Activated CD8-positive, alpha-beta memory T cell treated with anti-CD3 and anti-CD28 coated beads, Interleukin-2, amount 50 U/mL, for 1 hour (primary cell): ENCODE measurements around the gene IL17D.
A peak's percentile ranks its signal among the peaks of the same experiment; 100 is the strongest.

ENCODE experiments used
- DNase-seq: peaks from one replicate; pipeline ENCODE4 v3.0.0-alpha.2; 2020; ENCODE audit errors: extremely low read depth

IL17D gene

DNA sequence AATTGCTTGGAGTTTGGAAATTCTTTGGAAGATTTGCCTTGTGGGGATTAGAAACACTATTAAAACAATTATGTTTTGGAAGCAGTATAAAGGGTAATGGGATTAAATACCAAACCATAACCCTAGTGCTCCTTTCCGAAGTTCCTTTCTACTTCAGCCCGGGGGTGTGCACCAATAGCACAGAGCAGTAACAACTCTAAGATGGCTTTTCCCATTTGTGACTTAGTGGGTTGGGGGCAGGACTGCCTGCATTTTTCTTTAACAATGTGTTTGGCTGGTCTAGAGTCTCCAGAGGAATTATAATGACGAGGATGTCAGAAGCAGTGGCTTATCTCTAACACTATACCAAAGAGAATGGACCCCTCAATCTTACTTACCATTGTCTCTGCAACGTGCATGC, 11.9 kb upstream of the IL17D start:
- DNase-seq: no peak

DNA sequence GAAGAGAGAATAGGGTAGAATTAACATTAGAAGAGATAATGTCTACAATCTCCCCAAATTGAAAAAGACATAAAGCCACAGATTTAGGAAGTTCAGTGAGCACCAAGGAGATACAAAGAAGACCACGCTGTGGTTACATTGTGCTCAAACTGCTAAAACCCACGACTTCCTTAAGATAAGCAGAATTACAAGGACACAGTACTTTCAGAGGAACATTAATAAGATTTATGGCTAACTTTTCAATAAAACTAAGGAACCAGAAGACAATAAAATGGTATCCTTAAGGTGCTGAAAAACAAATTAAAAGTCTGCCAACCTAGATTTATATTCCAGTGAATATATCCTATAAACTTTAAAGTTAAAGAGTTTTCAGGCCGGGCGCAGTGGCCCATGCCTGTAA, 7.4 kb upstream of the IL17D start:
- DNase-seq: no peak

DNA sequence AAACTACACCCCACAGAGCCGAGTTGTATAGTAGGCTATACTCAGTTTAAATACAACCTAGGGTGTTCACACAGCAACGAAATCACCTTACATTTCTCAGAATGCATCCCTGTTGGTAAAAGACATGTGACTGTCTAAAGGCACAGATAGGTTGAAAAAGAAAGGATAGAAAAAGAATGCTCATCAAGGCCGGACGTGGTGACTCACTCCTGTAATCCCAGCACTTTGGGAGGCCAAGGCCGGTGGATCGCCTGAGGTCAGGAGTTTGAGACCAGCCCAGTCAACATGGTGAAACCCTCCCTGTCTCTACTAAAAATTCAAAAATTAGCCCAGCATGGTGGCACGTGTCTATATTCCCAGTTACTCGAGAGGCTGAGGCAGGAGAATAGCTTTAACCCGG, 3.8 kb upstream of the IL17D start:
- no peak for DNase-seq

DNA sequence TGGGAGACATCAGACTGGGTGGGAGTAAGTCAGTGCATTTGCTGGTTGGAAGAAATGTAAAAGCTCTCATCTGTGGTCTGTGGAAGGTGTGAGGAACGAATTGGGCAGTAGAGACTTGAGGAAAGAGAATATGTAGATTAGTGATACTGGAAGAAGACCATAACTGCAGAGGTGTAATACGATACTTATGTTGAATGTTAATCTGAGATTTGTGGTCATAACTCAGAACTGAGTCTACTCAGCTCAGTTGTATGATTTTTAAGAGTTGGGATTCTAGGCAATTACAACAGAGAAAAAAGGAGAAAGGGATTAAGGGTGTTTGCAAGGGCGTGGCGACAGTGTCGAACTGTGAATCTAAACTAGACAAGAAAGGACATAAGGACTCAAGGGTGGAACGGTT, 3.2 kb upstream of the IL17D start:
- DNase-seq: no peak

DNA sequence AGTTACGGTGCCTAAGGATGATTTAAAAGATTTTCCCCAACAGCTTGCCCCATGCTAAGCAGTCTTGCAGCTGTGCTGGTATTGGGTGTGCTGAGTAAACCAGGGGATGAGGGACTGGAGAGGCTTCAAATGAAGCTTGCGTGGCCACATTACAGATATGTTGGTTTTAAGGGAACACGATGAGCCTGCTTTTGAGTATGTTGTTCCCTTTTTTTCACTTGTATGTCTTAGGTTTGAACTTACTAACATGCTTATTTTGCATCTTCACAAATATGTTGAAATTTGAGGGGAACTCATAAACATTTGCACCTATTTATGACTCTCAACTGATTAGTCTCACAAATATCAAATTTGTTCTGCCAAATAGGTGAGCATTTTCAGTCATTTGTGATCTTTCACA, 2.0 kb upstream of the IL17D start:
- no peak for DNase-seq

DNA sequence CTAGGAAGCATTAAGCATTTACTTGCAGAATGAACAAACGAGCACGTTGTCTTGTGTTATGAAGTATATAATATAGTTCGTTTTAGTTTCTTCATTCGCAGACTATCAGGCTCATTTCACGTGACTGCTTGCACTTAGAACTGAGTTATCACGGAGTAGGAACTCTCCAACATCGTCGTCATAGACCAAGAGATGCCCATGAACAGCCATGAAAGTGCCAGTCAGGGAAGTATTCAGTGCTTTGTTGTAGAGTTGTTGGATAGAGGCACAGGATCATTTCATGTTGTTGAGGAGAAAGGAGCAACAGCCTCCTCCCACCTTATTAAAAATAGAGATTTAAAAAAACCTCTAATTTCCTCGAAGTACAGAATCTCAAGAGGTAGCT, 977 bp upstream of the IL17D start:
- DNase-seq: no peak

DNA sequence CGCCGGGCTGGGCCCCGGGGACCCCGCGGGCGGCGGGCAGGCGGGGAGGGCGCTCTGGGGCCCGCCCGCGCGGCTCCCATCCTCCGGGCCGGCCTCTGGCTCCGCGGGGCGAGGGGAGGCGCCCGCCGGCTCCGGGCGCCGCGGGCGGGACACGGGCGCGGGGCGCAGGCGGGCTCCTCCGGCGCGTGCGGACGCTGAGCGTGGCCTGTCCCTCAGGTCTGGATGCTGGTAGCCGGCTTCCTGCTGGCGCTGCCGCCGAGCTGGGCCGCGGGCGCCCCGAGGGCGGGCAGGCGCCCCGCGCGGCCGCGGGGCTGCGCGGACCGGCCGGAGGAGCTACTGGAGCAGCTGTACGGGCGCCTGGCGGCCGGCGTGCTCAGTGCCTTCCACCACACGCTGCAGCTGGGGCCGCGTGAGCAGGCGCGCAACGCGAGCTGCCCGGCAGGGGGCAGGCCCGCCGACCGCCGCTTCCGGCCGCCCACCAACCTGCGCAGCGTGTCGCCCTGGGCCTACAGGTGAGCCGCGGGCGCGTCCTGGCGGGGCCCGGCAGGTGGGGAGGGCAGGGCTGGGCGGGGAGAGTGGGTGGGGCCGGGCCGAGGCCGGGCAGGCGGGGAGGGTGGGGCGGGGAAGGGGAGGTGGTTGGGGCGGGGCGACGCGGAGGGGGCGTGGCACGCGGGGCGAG, 420 bp downstream of the IL17D start:
- DNase-seq: peak; percentile 25

DNA sequence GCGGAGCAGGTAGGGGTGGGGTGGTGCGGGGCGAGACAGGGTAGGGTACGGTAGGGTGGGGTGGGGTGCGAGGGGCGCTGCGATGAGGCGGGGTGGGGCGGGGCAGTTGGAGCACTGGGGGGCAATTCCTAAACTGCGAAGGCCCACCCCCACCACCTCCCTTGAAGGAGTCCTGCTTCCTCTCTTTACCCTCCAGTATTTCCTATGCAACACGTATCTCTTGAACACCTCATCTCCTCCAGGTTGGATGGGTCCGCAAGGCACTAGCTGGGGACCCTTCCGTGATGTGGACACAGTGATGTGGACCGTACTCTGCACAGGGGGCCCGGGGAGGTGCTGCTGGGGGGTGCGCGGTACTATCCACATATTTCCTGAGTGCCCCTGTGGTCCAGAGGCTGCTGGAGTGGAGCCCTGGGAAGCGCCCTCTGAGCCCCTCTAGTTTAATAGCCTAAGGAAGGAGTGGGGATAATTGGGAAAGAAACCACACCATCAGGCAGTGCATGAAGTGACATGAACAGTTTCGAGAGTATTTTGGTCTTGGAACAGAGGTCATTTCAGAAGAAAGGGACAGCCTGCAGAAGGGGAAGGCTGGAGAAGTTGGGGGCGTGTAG, 1.1 kb downstream of the IL17D start:
- DNase-seq: no peak

DNA sequence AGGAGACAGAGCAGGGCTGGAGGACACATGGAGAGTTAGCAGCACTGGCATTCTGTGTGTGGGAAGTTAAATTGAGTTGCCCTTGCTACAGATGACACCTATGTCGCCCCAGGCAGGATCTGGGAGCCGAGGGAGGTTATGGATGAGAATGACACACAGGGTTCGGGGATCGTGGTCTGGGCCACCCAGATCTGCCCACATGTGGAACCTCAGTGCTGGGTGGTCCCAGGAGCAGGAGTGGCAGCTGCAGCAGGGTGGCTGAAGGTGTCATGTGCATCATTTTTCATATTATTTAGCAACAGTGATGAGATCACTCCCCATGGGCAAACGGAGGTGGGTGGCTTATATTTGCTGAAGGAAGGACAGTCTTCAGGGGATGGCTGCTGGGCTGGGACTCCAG, 3.2 kb downstream of the IL17D start:
- no peak for DNase-seq

DNA sequence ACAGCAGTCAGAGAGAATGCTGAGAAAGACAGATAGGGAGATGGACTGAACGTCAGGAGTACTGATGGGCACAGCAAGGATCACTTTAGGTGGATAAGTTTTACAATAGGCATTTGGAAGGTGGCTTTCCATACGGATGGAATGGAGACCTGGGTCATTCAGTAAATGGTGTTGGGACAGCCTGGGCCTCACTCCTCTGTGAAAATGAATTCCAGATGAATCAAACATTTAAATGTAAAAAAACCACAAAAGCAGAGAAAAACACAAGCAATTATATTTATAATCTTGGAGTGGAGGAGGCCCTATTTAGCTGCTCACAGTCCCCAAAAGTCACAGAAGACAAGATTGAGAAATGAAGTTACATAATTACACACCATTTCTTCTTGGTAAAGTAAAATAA, 4.7 kb downstream of the IL17D start:
- DNase-seq: no peak

DNA sequence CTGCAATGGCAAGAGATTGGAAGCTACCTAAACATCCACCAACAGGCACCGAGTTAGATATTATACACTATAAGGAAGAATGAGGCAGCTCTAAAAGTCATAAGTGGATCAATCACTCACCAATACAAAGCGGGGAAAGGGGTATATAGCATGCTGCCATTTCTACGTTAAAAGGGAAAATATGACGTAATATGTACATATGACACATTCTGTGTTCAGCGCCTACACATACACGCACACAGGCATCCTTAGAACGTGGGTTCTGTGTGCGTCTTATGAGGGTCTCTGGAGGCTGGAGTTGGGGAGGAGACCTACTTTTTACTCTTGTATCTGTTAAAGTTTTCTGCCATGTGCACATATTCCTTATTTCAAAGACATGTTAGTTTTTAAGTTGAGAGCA, 5.9 kb downstream of the IL17D start:
- no peak for DNase-seq

DNA sequence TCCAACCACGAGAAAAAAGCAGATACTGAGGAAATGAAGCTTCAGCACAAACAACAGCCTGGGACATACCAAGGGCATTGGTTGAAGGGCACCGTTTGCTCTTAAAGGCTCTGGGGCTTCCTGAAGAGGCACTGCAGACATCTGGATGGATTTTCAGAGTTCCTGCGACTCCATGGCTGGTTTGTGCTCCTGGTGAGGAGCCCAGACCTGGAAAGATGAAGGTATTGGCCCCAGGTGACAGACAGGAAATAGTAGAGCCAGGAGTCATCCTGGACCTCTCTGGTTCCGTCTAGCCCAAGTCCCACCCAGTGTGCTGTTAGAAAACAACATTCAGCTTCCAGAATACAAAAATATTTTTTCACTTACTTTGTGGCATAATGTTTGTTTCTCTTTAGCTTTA, 6.3 kb downstream of the IL17D start:
- no peak for DNase-seq

DNA sequence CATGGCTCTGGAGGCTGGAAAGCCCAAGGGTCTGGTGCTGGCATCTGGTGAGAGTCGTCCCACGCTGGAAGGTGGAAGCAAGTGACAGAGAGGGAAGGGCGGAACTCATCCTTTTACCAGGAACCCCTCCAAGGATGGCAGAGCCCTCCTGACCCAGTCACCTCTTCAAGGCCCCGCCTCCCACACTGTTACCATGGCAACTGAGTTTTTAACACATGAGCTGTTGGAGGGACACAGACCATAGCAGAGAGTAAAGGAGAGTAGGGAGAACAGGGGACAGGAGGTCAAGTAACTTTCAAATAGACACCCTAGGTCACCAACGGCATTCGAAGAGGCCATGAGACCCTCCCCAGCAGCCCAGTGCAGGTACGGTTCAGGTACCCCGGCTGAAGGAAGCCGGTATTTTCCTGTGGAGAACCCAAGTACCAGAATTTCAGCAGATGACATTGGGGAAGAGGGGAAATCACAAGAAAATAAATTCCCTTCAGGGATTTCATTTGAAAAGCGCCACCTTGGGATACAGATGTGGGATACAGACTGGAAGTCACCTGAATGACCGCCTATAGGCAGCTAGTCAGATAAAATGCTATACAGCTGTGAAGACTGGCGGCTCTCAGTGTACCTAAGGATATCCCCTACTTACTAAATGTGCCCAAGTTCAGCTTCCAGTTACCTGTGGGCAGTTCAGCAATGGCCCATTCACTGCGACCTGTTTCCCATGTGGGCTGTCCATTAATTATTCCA, 8.0 kb downstream of the IL17D start:
- DNase-seq: no peak

DNA sequence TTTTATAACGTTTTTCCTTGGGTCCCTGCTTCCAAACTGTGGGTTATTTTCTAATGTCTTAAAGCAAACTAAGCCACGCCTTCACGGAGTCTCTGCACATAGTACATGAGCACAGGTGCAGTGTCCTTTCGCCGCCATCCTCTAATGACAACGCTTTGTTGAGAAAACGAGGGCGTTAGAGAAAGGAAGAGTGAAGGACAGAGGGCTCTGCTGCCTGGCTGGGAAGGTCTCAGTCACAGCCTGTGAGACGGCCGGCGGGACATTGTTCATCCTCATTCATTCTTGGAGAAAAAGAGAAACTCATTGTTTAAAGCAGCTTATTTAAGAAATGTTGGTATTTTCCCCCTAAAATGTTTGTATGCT, 9.5 kb downstream of the IL17D start:
- DNase-seq: no peak

DNA sequence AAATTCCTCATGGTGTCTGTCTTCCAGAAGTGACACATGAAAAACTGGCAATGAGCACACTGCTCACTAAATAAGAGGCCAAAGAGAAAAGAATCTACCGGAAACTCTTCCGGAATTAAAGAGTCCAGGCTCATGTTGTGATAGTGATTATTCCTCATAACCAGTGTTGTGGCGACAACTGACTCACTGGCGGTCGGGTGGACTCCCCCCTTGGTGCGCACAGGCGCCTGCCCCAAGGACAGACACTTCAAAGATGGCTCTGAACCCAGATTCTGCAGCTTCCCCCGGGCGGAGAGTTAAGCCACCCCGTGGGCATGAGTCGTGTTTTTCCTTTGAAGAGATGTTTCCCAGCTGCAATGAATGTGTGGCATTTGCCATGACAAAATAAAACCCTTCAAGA, 10.3 kb downstream of the IL17D start:
- DNase-seq: no peak

DNA sequence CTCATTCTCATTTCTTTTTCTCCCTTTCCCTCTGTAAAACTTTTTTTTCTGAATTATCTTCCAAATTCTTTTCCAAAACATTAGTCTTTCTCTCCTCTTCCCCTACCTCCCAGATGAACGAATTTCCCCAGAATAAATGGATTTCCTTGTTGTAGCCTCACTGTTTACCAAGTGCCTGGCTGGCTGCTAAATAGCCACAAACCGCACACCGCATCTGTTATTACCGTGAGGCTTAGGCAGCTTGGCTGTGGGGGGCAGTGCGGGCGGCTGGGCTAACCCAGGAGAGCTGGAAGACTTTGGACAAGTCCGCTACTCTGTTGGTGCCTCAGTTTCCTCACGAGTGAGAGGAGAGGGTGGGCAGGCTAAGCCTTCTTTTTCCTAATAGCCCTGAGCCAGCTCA, 10.7 kb downstream of the IL17D start:
- DNase-seq: no peak

DNA sequence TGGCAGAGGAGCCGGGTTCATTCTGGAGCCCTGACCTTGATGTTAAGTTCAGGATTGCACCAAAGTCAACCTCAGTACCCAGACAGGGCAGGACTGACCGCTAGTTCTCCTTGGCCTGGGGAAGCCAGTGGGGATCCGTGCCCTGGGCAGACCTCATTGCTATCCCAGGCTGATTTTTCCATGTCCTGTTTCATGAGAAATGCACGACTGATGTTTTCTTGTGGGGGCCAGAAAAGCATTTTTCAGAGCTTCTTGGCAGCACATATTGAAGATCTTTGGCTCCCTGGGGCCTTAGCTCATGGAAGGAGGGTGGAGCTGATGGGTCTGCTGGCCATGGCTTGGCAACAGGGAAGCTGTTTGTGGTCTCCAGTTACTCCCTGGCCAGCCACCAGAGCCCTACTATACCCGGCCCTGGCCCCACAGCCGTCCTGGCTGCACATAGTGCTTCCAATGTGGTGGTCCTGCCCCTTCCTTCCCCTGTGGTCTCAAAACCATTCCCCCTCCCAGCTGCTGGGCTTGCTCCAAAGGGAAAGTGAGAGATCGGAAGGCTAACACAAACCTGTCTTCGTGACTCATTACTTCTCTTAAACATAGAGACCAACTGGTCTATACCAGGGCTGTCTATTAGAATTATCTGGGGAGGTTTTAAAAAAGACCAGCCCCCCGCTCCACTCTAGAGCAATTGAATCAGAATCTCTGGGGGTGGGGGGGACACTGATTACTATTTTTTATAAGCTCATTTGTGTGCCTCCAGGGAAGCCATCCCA, 11.2 kb downstream of the IL17D start:
- no peak for DNase-seq

DNA sequence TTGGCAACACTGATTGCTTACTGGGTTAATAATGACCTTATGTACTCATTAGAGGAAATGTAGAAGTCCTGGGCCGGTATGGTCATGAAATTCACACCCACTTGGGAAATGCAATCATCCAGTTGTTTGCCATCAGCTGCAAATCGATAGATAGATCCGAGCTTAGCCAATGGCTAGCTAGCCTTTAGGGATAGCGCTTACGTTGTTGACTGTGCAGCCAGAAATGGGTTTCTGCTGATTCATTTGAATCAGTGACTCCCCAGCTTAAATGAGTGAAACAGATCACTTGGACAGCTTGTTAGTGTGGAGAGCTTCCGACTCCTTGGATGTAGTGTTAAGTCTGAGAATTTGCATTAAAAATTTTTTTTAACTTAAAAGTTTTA, 11.8 kb downstream of the IL17D start:
- no peak for DNase-seq

DNA sequence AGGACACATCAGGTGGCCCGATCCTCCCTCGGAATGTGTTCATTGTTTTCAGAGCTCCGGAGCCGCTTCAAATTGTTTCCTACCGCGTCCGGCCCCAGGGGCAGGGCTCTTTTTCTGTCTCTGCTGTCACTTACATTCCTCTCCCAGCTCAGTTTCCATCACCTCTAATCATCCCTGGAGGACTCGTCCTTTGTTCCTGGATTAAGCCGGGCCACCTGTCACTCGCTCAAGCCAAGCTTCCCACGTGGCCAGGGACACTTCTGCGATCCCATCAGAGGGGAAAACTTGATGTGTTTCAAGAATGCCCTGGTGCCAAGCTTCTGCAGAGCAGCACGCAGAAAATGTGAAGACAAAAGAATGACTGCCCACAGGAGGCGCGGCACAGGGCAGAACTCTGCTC, 13.5 kb downstream of the IL17D start:
- no peak for DNase-seq

DNA sequence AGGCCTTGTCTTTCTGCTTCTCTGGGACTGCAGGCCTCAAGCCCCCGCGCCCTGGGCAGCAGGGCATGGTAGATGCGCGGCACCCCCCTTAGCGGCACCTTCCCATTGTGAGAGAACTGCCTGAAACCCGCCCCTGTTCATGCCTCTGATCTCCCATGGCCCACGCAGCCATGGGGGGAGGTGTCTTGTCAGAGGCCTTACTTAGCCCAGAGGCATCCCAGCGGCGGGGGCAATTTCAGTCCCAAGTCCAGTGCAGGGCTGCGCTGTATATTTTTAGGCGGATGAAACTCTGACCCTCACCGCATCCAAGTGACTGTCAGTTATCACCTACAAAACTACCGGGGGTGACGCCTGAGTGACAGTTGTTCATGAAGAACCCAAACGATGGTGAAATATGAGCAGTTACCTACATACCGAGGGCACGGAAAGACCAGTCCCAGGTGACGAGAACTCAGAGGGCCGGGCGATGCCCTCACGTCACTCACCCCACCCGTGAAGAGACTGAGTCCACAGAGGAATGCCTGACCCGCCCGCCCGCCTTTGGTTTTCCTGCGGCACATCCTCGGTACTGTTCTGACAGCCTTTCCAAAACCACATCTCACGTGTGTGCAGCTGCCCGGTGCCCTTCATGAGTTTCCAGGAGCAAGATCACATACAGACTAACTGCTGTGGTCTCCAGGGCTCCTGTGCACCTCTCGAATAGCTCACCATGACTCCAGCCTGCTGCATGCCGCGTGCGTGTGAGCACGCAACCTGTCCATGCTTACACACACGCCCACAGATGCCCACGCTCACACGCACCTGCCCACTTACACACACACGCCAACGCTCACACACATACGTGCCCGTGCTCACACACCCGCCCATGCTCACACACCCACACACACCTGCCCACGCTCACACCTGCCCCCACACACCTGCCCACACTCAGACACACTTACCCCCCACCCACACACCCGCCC, 14.4 kb downstream of the IL17D start:
- no peak for DNase-seq

DNA sequence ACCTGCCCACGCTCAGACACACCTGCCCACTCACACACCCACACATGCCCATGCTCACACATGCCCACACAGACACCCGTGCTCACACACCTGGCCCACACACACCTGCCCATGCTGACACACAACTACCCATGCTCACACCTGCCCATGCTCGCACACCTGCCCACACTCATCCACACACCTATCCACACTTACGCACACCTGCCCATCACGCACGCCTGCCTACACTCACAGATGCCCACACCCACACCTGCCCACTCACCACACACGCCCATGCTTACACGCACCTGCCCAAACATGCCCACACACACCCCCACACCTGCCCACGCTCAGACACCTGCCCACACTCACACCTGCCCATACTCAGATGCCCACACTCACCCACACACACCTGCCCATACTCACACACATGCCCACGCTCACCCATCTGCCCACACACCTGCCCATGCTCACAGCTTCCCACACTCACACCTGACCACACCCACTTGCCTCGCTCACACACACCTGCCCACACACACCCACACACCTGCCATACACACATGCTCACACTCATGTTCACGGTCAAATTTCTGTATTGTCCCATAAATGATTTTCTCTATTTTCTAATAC, 15.6 kb downstream of the IL17D start:
- no peak for DNase-seq
